Ovary (tissue), 9 donors: ENCODE measurements around the gene TREH. TPM values are rescaled to one million over a fixed set of nuclear protein-coding genes. Genes with fewer than 3 reads are reported as not detected.
"Not testable (repeated sequence)": the region's sequence is repeated elsewhere in the genome, so short reads cannot be mapped to it uniquely, and the experiment has no call there.

Experiments used
- DNase-seq, 5 donors: peaks; one replicate each; pipeline ENCODE4 v3.0.0-alpha.2; 2019 to 2020
- H3K27ac ChIP-seq, 2 donors: fragments of 200-600 bp; one replicate each; pipeline versions ENCODE4 v1.5.1 to v1.8.0; 2019 to 2022
- H3K27me3 ChIP-seq: fragments of 200-600 bp; one replicate; pipeline ENCODE4 v1.8.0; 2022
- H3K36me3 ChIP-seq: fragments of 200-600 bp; sonication (generic); one replicate; pipeline ENCODE4 v1.5.1; 2019
- H3K4me1 ChIP-seq: one replicate; pipeline ENCODE4 v1.8.1; 2013; ENCODE audit warnings: mild to moderate bottlenecking, moderate library complexity; ENCODE audit not compliant: insufficient read depth
- H3K4me3 ChIP-seq: fragments of 200-600 bp; sonication (generic); one replicate; pipeline ENCODE4 v1.5.1; 2017
- H3K9me3 ChIP-seq, 2 donors: fragments of 200-600 bp in 1 of 2; sonication (generic) in 1 of 2; one replicate each; pipeline versions ENCODE4 v1.5.1 to v1.8.1; 2013 to 2019; ENCODE audit warnings: mild to moderate bottlenecking in 1 of 2, moderate library complexity in 1 of 2
- CTCF ChIP-seq, 3 donors: fragments of 450-650 bp in 2 of 3; fragments of 200-600 bp in 1 of 3; IDR thresholded peaks; one replicate each; pipeline versions ENCODE4 v1.5.1 to v1.8.0; 2016 to 2022; ENCODE audit warnings: antibody characterized with exemption in 3 of 3, mild to moderate bottlenecking in 1 of 3
- EP300 ChIP-seq: sonication (generic); formaldehyde crosslinking; IDR thresholded peaks from one replicate; pipeline ENCODE4 v1.6.1; 2017; ENCODE audit warnings: antibody characterized with exemption
- POLR2A ChIP-seq: fragments of 450-650 bp; IDR thresholded peaks from one replicate; pipeline ENCODE4 v1.6.1; 2017; ENCODE audit warnings: antibody characterized with exemption, mild to moderate bottlenecking, moderate library complexity
- WGBS, 3 donors: extraction: QIAGEN DNeasy Blood & Tissue Kit in 1 of 3; methylation state at CpG; one replicate each; pipeline versions ENCODE4 v1.1.5 to v1.1.7; 2013 to 2017; 5-methylcytosine and 5-hydroxymethylcytosine counted together
- intact Hi-C, 4 donors: fragments of 100-400 bp; cut with DNase I; formaldehyde crosslinking; loops; one replicate each; pipeline versions ENCODE4 v1.11.0 to v1.15.1; 2022 to 2023
- polyA plus RNA-seq, 2 donors: library from polyadenylated mRNA; stranded (reverse); fragments of 200-250 nt in 1 of 2; fragments of 350-450 nt in 1 of 2; fragmentation: Illumina TruSeq in 1 of 2; extraction: RNeasy Lipid Tissue Mini Kit (QIAGEN cat#74804) in 1 of 2; gene quantifications; one replicate each; pipeline ENCODE4 v1.2.3, GENCODE V29; 2013 to 2014
- total RNA-seq, 7 donors: library from RNA; depleted of rRNA in 2 of 7; stranded (reverse); fragments of >200 nt in 2 of 7; fragmentation: NEBNext Ultra II Directional in 3 of 7; extraction: Animal tissue kit (Norgen Biotek cat#: 25700) in 3 of 7; gene quantifications; one replicate each; pipeline versions ENCODE4 v1.1.0 to v1.2.4, GENCODE V29; 2016 to 2023
- donor health status: DM: no; HTN: no; CAD: no; lungs with moderate emphysema.
- donor health status: DM: no; HTN: no; CAD: no.
- donor health status: Bipolar disorder and iron deficiency.
- donor health status: DM: yes; HTN: yes; CAD: no.
- donor health status: DM: no; HTN: no; CAD: no.
- donor health status: DM: yes; HTN: yes; CAD: no.

TREH gene
- total and polyA plus RNA-seq, 9 donors, result 0.10 to 0.48 TPM; not detected in 7

GRCh38 chr11:118715837-118716260 lies 36.4 kb upstream of the TREH start:
- peaks cover 3% of the 10 kb centered on the region for H3K4me1 ChIP-seq

GRCh38 chr11:118715245-118715831 lies 35.9 kb upstream of the TREH start:
- Histone ChIP-seq H3K9me3 (no peaks in the 10 kb centered on the region), H3K4me1 (peaks cover 3% of the 10 kb centered on the region), H3K27me3 (no peaks in the 10 kb centered on the region), H3K27ac (peak overlapping the region in 1 of 2 donors; percentile 56), H3K36me3 (no peaks in the 10 kb centered on the region), H3K4me3 (no peak overlapping the region)
- TF ChIP-seq POLR2A, result no peak
- TF ChIP-seq EP300, result no peak
- no peak for TF ChIP-seq CTCF (IDR thresholded peaks at IDR 0.05)
- 16 to 30% (median 26%) methylated on average over 5 of the region's 5 CpGs for WGBS, 3 donors
- peak in 4 of 5 donors; percentile 40 to 53 (median 46) for DNase-seq
- intact Hi-C loops, result no loop called here

More at GRCh38 chr11:118715837-118716260, 36.4 kb upstream of the TREH start:
- DNase-seq, result peak in 3 of 5 donors; percentile 27 to 42 (median 36)
- no peaks in the 10 kb centered on the region for H3K9me3 ChIP-seq
- TF ChIP-seq POLR2A (no peak), EP300 (no peak), CTCF (IDR thresholded peaks at IDR 0.05) (no peak)
- no peaks in the 10 kb centered on the region for H3K36me3 ChIP-seq
- no peak overlapping the region for H3K4me3 ChIP-seq
- intact Hi-C loops, result no loop called here
- peak overlapping the region in 1 of 2 donors; percentile 56 for H3K27ac ChIP-seq
- no peaks in the 10 kb centered on the region for H3K27me3 ChIP-seq
- WGBS, 3 donors, result 8 to 19% (median 8%) methylated on average over 4 of the region's 4 CpGs

- no peaks in the 10 kb centered on the region for H3K27me3 ChIP-seq
- TF ChIP-seq POLR2A (no peak), EP300 (no peak), CTCF (IDR thresholded peaks at IDR 0.05) (no peak)
- intact Hi-C loops, result no loop called here
Observed at GRCh38 chr11:118714816-118715215, 35.4 kb upstream of the TREH start.

GRCh38 chr11:118714416-118714815 lies 35.0 kb upstream of the TREH start:
- H3K36me3 ChIP-seq, H3K27me3 ChIP-seq, DNase-seq, H3K4me3 ChIP-seq, H3K4me1 ChIP-seq, H3K9me3 ChIP-seq, intact Hi-C loops: not testable (repeated sequence)
- whole genome bisulfite sequencing, 3 donors, result 78 to 85% (median 82%) methylated on average over 5 of the region's 5 CpGs
- peak overlapping the region in 1 of 2 donors; percentile 56 for H3K27ac ChIP-seq

More at GRCh38 chr11:118714816-118715215, 35.4 kb upstream of the TREH start:
- no peak for DNase-seq
- H3K4me1 ChIP-seq, result peaks cover 3% of the 10 kb centered on the region
- no peak overlapping the region for H3K4me3 ChIP-seq
- H3K9me3 ChIP-seq, result no peaks in the 10 kb centered on the region
- H3K36me3 ChIP-seq, result no peaks in the 10 kb centered on the region
- H3K27ac ChIP-seq, result peak overlapping the region in 1 of 2 donors; percentile 56

GRCh38 chr11:118708296-118708695 lies 28.8 kb upstream of the TREH start:
- H3K27ac ChIP-seq, result no peak overlapping the region
- H3K9me3 ChIP-seq, result no peaks in the 10 kb centered on the region
- intact Hi-C loops, result no loop called here
- no peaks in the 10 kb centered on the region for H3K36me3 ChIP-seq
- H3K4me1 ChIP-seq, result no peaks in the 10 kb centered on the region
- TF ChIP-seq EP300 (no peak), POLR2A (no peak), CTCF (IDR thresholded peaks at IDR 0.05) (no peak)
- 56 to 68% (median 67%) methylated on average over 6 of the region's 6 CpGs for WGBS, 3 donors
- H3K4me3 ChIP-seq, result no peak overlapping the region
- DNase-seq, result no peak
- no peaks in the 10 kb centered on the region for H3K27me3 ChIP-seq
